ENCODE data around the gene CALY.

The CALY gene

DNA sequence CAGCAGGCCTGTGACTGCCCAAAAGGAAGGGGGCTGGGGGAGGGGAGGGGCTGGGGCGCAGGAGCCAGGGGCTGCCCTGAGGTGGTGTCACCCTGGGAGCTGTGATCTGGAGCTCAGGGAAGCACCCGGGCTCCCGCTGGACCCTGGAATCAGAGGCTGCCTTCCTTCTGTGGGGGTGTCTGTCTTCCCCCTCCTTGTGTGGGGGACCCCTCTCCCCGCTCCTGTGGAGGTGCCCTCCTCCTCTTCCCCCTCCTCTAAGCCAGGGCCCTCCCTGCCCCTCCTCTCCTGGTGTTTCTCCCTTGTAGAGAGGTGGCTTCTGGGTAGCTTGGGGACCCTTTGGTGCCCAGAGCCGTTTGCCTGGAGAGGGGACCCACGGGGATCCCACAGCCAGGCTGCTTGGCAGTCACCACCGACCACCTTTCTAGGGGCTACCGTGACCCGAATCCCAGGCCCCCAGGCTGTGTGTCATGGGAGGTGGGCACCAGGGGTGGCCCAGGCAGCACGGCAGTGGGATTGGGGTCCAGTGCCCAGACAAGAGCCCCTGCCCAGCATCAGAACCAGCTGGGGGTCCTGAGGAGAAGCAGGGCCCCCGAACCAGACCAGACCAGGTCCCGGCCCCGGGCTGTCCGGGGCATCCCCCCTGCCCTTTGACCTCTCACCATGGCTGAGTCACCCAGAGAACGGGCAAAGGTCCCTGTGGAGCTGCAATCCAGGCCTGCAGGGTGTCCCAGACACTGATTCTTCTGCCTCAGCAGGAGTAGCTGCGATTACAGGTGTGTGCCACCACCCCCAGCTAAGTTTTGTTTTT lies 11.2 kb upstream of the CALY start:
- TF ChIP-seq EZH2phosphoT487 (conservative IDR thresholded peaks at IDR 0.05; ENCODE audit: low read length): no peak
- TF ChIP-seq, protein P1, sequence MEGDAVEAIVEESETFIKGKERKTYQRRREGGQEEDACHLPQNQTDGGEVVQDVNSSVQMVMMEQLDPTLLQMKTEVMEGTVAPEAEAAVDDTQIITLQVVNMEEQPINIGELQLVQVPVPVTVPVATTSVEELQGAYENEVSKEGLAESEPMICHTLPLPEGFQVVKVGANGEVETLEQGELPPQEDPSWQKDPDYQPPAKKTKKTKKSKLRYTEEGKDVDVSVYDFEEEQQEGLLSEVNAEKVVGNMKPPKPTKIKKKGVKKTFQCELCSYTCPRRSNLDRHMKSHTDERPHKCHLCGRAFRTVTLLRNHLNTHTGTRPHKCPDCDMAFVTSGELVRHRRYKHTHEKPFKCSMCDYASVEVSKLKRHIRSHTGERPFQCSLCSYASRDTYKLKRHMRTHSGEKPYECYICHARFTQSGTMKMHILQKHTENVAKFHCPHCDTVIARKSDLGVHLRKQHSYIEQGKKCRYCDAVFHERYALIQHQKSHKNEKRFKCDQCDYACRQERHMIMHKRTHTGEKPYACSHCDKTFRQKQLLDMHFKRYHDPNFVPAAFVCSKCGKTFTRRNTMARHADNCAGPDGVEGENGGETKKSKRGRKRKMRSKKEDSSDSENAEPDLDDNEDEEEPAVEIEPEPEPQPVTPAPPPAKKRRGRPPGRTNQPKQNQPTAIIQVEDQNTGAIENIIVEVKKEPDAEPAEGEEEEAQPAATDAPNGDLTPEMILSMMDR (IDR thresholded peaks at IDR 0.05; ENCODE audit: insufficient read depth, low read length, poor library complexity, severe bottlenecking): no peak

DNA sequence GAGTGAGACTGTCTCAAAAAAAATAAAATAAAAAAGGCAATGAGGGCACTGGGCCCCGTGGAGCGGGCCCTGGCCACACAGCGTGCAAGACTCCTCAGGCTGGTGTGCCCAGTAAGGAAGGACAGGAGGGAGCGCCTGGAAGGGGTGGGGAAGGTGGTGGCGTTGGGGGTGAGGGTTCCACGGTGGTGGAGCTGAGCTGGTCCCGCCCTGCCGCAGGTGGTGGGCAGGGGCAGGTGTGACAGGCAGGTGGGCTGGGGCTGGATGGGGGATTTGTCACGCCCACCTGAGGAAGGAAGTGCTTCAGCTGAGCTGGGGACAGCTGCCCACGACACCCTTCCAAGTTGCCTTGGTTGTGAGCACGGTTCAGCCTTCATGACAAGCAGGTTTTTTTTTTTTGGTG lies 9.7 kb upstream of the CALY start:
- no peak overlapping the region for H2AFZ ChIP-seq (ENCODE audit: low read depth, low read length, severe bottlenecking)
- H3K9ac ChIP-seq (ENCODE audit: low read length): no peak overlapping the region
- H3F3A ChIP-seq (ENCODE audit: insufficient read depth): no peaks in the 10 kb centered on the region
- H3K27me3 ChIP-seq (ENCODE audit: low read length): no peaks in the 10 kb centered on the region
- no peaks in the 10 kb centered on the region for H3K9me2 ChIP-seq (replicated peaks; ENCODE audit: insufficient read depth, low read length)
- H3K4me3 ChIP-seq (ENCODE audit: insufficient read depth, low read length, poor library complexity, severe bottlenecking): no peak overlapping the region
- H3K27ac ChIP-seq (ENCODE audit: low read depth, low read length): no peak overlapping the region
- no peak overlapping the region for H3K4me2 ChIP-seq (ENCODE audit: low read depth, low read length, poor library complexity, severe bottlenecking)
- H4K20me1 ChIP-seq (ENCODE audit: low read depth, low read length): no peaks in the 10 kb centered on the region
- H3K36me3 ChIP-seq (ENCODE audit: low read length): no peaks in the 10 kb centered on the region
- no peaks in the 10 kb centered on the region for H3K9me3 ChIP-seq (ENCODE audit: insufficient read depth, low read length)
- no peaks in the 10 kb centered on the region for H3K79me2 ChIP-seq (ENCODE audit: insufficient read depth, low read length)
- TF ChIP-seq, protein P1 (IDR thresholded peaks at IDR 0.05; ENCODE audit: insufficient read depth, low read length, poor library complexity, severe bottlenecking): no peak
- TF ChIP-seq EZH2phosphoT487 (conservative IDR thresholded peaks at IDR 0.05; ENCODE audit: low read length): no peak

More for the DNA sequence above, 11.2 kb upstream of the CALY start:
- Histone ChIP-seq H3K4me3 (ENCODE audit: insufficient read depth, low read length, poor library complexity, severe bottlenecking) (no peak overlapping the region), H3F3A (ENCODE audit: insufficient read depth) (no peaks in the 10 kb centered on the region), H3K9me3 (ENCODE audit: insufficient read depth, low read length) (no peaks in the 10 kb centered on the region), H3K9ac (ENCODE audit: low read length) (no peak overlapping the region), H3K36me3 (ENCODE audit: low read length) (no peaks in the 10 kb centered on the region), H3K79me2 (ENCODE audit: insufficient read depth, low read length) (no peaks in the 10 kb centered on the region), H3K27me3 (ENCODE audit: low read length) (no peaks in the 10 kb centered on the region), H3K4me2 (ENCODE audit: low read depth, low read length, poor library complexity, severe bottlenecking) (no peak overlapping the region), H2AFZ (ENCODE audit: low read depth, low read length, severe bottlenecking) (no peak overlapping the region), H3K9me2 (replicated peaks; ENCODE audit: insufficient read depth, low read length) (no peaks in the 10 kb centered on the region), H3K27ac (ENCODE audit: low read depth, low read length) (no peak overlapping the region), H4K20me1 (ENCODE audit: low read depth, low read length) (no peaks in the 10 kb centered on the region)

- H3K9me2 ChIP-seq (replicated peaks; ENCODE audit: insufficient read depth, low read length): no peaks in the 10 kb centered on the region
- H3K4me3 ChIP-seq (ENCODE audit: insufficient read depth, low read length, poor library complexity, severe bottlenecking): no peak overlapping the region
- H4K20me1 ChIP-seq (ENCODE audit: low read depth, low read length): no peaks in the 10 kb centered on the region
- no peak overlapping the region for H3K4me2 ChIP-seq (ENCODE audit: low read depth, low read length, poor library complexity, severe bottlenecking)
- H3F3A ChIP-seq (ENCODE audit: insufficient read depth): no peaks in the 10 kb centered on the region
- no peaks in the 10 kb centered on the region for H3K9me3 ChIP-seq (ENCODE audit: insufficient read depth, low read length)
- H3K27me3 ChIP-seq (ENCODE audit: low read length): no peaks in the 10 kb centered on the region
- H3K36me3 ChIP-seq (ENCODE audit: low read length): no peaks in the 10 kb centered on the region
- H2AFZ ChIP-seq (ENCODE audit: low read depth, low read length, severe bottlenecking): no peak overlapping the region
- H3K9ac ChIP-seq (ENCODE audit: low read length): no peak overlapping the region
- H3K79me2 ChIP-seq (ENCODE audit: insufficient read depth, low read length): no peaks in the 10 kb centered on the region
- no peak overlapping the region for H3K27ac ChIP-seq (ENCODE audit: low read depth, low read length)
- TF ChIP-seq, protein P1 (IDR thresholded peaks at IDR 0.05; ENCODE audit: insufficient read depth, low read length, poor library complexity, severe bottlenecking): no peak
- TF ChIP-seq EZH2phosphoT487 (conservative IDR thresholded peaks at IDR 0.05; ENCODE audit: low read length): no peak
These were observed 7.5 kb upstream of the CALY start for GRCh38 chr10:133344236-133344635.
